ENCODE data around the gene TPD52L1.

GRCh38 chr6:125296471-125296870, 142.9 kb downstream of the TPD52L1 start:
- no peak for TF ChIP-seq RARB (CRISPR knock-in tag; IDR thresholded peaks at IDR 0.05)
- no peak for TF ChIP-seq CSDC2 (CRISPR knock-in tag; IDR thresholded peaks at IDR 0.05)
- no peak for TF ChIP-seq ISL1 (CRISPR knock-in tag; IDR thresholded peaks at IDR 0.05)
- no peak for TF ChIP-seq CSRNP3 (CRISPR knock-in tag; IDR thresholded peaks at IDR 0.05)
- TF ChIP-seq, protein P1, sequence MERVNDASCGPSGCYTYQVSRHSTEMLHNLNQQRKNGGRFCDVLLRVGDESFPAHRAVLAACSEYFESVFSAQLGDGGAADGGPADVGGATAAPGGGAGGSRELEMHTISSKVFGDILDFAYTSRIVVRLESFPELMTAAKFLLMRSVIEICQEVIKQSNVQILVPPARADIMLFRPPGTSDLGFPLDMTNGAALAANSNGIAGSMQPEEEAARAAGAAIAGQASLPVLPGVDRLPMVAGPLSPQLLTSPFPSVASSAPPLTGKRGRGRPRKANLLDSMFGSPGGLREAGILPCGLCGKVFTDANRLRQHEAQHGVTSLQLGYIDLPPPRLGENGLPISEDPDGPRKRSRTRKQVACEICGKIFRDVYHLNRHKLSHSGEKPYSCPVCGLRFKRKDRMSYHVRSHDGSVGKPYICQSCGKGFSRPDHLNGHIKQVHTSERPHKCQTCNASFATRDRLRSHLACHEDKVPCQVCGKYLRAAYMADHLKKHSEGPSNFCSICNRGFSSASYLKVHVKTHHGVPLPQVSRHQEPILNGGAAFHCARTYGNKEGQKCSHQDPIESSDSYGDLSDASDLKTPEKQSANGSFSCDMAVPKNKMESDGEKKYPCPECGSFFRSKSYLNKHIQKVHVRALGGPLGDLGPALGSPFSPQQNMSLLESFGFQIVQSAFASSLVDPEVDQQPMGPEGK (CRISPR knock-in tag; IDR thresholded peaks at IDR 0.05; ENCODE audit: borderline replicate concordance), result no peak
- no peak for TF ChIP-seq TSHZ2 (CRISPR knock-in tag; IDR thresholded peaks at IDR 0.05)
- no peak for TF ChIP-seq ARNTL (CRISPR knock-in tag; IDR thresholded peaks at IDR 0.05; ENCODE audit: borderline replicate concordance, low read depth)

Data from SK-N-SH treated with all-trans-retinoic acid at 6 μM for 48 hours (cell line).